Activated CD4-positive, alpha-beta T cell treated with anti-CD3 and anti-CD28 coated beads, Interleukin-2, amount 50 U/mL, for 16 hours (primary cell): ENCODE data around the gene GPR137.
"Not testable (repeated sequence)": the region's sequence is repeated elsewhere in the genome, so short reads cannot be mapped to it uniquely, and the experiment has no call there.

Source experiments
- DNase-seq: peaks from one replicate; pipeline ENCODE4 v3.0.0-alpha.2; 2020

GPR137 gene, protein sequence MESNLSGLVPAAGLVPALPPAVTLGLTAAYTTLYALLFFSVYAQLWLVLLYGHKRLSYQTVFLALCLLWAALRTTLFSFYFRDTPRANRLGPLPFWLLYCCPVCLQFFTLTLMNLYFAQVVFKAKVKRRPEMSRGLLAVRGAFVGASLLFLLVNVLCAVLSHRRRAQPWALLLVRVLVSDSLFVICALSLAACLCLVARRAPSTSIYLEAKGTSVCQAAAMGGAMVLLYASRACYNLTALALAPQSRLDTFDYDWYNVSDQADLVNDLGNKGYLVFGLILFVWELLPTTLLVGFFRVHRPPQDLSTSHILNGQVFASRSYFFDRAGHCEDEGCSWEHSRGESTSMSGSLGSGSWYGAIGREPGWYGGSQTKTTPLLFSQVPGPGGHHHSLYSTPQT

DNA sequence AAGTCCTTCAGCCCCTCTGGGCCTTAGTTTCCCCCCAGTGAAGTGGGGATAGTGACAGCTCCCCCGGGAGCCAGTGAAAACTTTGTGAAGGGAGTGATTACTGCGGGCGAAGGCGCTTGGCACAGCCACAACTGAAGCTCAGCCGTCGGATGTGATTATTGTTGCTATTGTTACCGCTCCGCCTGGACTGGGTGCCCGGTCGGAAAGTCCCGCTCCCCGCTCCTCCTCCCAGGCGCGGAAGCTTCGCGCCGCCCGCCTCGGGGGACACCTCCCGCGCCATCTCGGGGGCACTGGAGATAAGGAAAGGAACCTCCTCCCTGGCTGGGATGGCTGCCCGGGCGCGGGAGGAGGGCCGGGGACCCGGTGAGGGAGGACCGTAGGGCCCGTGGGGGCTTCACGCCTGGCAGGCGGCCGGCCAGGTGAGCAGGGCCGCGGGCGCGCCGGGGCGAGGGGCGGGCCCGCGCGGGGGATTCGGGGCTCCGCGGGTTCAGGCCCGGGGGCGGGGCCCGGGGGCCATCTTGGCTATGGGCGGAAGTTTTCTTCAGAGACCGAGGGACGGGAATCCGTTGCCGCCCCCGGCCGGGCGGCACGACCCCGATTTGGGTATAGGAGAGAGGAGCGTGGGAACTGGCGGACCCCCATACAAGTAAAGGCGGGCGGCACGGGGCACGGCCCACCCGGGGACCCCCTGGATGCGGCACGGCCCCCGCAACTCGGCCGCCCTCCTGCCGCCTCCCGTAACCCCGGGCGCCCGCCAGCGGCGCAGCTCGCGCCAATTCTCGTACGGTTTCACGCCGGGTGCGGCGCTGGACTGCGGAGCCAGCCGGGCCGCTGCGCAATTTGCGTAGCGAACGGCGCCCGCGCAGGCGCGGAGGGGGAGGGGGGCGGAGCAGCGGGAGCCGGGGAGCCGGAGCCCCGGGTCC lies at the start of gene GPR137:
Gene GPR137, plus strand, starts transcription at position 887 of the 923 bp plus-strand sequence. CDS start 677 bp downstream, outside the sequence.
- DNase-seq = peak; percentile 86

DNA sequence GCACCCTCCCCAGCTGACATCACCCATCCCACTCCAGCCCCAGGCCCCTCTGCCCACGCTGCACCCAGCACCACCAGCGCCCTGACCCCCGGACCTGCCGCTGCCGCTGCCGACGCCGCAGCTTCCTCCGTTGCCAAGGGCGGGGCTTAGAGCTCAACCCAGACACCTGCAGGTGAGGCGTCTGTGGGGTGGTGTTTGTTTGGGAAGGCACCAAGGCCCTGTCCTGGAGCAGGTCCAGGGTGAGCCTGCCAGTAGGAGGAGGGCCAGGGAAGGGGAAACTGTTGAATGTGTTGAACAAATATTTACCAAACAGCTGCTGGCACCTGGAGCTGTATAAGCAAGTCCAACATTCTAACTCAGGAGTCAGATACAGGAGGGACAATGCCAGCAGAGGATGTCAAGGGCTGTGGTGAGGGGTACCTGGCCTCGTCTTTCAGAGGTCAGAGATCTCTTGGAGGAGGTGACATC lies 48.1 kb upstream of the GPR137 start:
- no peak for DNase-seq

DNA sequence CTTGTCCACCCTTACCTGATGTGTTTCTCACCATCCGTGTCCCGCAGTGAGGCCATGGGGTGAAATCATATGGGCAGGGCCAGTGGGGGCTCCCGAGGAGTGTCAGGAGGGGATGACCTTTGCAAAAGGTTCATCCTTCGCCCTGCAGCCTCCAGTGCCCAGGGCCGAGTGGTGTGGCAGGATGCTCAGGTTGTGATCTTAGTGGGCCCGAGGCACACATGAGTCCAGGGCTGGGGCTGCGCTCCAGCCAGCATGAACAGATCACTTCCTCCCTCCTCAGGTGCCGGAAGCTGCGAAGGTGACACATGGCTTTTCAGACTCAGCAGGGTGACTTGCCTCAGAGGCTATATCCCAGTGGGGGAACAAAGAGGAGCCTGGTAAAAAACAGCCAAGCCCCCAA lies 47.6 kb upstream of the GPR137 start:
- no peak for DNase-seq

DNA sequence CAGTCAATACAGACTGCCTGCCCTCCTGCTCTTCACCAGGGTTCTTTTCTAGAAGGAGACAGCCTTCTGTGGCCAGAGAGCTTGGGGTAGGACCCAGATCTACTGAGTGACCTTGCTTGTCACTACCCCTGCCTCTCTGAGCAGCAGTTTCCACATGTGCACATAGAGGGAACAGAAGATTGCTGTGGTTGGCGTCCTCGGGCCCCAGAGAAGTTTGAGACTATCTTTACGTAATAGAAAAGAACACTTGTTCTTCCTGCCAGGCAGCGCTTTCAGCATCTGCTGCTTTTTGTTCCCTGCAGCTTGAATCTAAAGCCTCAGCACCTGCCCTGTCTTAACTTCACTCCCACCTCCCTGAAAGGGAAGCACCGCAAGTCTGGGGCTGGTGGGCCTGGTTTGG lies 46.6 kb upstream of the GPR137 start:
- DNase-seq = no peak

DNA sequence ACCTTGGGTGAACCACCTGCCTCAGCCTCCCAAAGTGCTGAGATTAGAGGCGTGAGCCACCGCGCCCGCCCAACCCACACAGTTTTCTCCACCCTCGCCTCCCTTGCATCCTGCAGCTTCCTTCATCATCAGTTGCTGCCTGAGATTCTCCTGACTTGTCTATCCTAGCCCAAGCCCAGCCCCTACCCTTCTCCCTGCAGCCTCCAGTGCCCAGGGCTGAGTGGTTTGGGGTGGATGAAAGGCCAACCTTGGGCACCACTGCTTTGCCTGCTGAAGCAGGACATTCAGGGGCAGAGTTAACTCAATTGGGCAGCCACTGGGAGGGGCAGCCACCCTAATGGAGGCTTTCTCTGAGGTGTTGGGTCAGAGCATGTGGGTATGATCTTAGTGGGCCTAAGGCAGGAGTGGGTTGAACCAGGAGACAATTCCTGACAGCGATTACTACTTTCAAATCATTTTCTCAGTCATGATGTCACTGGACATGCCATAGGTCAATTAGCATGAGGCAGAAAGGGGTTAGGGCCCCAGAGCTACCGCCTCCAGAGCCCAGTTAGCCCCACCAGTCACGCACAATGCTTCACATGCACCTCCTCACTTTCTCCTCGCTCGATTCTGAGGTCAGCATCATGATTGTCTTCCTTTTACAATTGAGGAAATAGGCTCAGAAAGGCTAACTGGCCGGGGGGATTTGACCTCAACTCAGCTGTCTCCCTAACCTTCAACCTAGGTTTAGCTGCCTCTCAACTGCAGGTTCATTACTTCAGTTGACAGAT lies 45.8 kb upstream of the GPR137 start:
- DNase-seq = no peak

DNA sequence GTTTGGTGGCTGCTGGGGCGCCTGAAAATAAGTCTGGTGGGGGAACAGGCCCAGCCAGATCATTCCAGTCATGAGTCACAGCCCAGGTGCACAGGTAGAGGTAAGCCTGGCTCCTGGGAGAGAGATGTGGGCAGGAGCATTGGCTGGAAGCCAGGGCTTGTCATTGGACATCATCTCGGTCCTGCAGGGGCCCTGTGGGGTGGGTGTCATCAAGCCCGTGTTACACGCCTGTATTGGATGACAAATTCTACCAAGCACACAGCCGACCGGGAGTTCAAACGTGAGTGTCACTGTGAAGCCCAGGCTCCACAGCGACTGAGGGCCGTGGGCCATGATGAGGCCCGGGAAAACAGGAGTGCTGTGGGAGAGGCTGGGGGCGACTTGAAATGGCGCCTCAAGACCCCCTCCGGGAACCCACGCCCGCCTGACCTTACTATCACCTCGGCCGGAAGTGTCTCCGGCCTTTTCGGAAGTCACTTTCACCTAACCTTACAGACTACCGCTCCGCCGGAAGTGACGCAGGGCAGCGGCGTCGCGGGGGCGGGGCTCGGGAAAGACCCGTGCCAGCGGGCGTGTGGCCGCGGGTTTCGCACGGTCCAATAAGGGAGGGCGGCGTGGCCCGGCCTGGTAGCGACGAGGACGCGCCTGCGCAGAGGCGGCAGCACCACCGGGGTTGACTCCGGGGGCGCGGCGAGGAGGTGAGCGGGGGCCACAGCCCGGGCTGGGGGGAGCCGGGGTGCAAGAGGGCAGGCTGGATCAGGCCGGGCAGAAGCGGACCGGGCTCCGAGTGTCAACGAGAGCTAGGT lies 45.0 kb upstream of the GPR137 start, which contains the start of gene FKBP2:
Gene FKBP2, plus strand, starts transcription at position 661 of the 806 bp plus-strand sequence. CDS start 1,293 bp downstream, outside the sequence.
- peak; percentile 98 for DNase-seq

DNA sequence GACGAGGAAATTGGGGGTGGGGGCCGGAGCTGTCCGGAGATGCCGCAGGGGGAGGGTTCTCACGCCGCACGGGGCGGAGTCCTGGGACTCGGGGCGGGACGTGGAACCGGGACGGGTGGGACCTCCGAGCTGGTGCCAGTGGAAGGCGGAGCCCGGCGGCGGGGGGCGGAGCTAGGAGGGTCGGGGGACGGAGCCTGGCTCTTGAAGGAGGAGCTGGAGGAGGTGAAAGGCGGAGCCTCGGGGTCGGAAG lies 44.5 kb upstream of the GPR137 start:
- DNase-seq = peak; percentile 100

DNA sequence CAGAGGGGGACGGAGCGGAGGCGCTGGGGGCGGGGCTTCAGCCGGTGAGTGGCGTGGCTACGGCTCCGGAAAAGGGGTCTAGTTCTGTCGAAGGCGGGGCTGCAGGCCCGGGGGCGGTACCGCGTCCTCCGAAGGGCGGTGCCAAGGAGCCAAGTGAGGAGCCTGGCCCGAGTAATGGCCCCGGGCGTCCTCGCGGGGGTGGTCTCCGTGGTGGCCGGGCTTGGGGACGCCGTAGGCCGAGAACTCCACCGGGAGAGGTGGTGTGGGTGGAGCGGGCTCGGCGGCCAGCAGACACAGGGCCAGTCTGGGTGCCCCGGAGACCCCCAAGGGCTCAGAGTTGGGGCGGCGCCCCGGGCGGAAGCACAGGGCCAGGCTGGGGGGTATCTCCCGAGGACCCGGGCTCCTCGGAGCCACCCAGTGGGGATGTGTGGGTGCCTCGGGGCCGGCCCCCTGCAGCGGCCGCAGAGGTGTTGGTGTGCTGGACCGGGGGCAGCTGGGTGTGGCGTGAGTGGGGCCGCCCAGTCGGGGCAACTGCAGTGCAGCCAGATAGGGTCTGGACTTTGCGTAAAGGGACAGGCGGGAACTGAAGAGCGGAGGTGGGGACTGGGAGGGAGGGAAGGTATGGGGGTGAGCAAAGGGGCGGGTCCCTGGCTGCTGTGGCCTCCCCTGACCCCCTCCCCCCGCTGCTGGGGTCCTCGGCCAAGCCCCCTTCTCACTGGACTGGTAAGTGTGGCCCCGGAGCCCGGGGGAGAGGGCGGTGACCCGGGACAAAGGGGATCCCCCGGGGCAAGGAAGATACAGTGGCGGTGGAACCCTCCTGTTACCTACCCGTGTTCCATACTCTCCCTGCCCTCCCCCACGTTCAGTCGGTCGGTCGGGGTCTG lies 43.9 kb upstream of the GPR137 start:
- peak; percentile 39 for DNase-seq

DNA sequence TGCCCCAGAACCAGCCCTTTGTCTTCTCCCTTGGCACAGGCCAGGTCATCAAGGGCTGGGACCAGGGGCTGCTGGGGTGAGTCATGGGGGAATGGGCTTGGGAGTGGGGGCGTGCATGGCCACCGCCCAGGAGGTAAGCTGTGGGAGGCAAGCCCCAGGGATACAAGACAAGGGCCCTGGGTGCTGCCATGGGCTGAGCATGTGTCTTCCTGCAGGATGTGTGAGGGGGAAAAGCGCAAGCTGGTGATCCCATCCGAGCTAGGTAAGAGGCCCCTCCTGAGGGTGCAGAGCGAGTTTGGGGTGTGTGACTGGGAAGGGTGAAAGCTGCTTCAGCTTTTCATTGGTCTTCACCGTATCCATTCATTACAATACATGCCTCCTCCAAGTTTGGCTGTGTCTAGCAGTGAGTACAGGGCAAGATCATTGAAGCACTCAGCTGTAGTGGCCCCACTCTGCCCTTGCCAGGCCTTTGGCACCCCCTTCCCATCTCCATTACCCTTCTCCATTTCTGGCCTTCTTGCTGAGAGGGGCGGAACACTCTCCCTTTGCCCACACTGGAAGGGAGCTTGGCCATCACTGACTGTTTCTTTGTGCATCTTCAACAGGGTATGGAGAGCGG lies 42.3 kb upstream of the GPR137 start:
- DNase-seq = no peak

DNA sequence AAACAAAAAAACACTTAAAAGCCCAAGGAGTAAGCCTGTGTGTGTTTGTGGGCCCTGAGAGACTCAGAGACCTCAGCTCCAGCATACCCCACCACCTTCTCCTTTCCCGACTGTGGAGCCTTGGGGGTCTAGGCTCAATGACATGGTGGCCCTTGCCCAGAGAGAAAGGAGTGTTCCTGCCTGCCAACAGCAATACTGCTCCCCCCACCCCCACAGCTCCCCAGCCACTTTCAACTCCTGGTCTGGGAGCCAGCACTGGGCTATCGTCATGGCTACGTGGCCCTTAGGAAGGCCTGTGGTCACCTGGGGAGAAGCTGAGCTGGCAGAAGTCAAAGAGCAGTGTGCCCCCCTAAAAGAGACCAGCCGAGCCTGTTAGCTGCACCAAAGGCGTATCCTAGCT lies 41.5 kb upstream of the GPR137 start:
- DNase-seq = no peak

DNA sequence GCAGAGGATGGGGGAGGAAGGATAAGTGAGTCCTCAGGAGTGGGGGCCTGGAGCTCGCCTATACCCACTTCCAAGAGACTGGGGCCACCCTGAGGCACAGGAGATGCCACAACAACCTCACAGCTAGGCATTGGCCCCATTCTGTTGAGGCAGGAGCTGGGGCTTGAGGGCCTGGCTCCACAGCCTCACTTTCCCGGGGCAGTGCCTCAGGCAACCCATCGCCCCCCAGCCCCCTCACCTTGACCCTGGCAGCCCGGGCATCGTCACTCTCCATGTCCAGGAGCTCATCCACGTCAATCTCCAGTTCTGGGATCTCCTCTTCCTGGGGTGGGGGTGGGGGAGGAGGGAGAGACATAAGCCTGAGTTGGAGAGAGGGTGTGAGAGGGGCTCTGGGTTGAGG lies 40.7 kb upstream of the GPR137 start:
- DNase-seq = no peak

DNA sequence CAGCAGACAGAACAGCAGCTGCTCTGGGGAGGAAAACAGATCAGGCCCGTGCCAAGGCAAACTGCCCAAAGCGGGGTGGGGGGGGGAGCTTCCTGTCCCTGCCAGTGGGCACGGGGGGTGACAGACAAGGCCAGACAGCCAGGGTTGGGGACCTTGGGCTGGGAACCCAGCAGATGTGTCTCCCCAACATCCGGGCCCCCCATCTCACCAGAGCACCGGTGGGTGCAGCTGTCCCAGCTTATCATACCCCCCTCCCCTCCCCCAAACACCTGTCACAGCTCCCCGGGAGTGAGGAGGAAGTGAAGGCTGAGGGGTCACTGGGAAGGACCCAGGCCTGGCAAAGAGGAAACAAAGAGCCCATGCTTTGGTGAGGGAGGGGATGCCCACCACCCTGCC lies 40.2 kb upstream of the GPR137 start:
- DNase-seq = no peak

DNA sequence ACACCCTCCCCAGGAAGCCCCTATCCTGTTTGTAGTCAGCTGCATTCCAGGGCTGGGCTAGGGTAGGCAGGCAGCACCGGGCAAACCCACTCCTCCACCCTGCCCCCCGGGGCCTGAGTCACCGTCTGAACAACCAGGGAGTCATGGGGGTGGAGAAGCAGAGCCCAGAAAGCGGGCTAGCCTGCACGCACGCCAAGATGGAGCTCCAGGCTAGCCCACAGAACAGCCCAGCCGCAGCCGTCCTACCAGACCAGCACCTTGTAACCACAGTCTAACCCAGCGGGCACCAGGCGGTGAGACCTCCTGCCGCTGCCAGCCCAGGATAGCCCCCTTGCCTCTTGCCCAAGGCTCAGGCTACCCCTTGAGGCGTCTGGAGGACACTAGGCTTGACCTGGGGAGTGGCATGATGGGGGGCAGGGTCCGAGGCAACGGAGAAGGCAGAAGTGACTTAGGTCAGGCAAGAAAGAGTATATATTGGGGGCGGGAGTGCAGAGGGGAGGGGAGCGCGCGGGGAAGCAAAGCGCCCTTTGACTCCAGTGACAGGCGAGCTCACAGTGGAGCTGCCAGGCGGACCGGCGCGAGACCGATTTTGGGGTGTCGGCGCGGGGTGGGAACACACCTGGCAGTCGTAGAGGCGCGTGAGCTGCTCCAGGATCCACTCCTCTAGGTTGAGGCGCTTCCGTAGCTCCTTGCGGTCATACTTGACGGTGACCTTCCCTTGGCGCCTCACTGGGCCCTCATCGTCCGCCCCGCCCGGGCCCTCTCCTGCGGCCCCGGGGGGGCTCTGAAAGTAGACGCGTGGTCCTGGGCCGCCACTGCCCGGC lies 39.6 kb upstream of the GPR137 start:
- peak; percentile 77 for DNase-seq

DNA sequence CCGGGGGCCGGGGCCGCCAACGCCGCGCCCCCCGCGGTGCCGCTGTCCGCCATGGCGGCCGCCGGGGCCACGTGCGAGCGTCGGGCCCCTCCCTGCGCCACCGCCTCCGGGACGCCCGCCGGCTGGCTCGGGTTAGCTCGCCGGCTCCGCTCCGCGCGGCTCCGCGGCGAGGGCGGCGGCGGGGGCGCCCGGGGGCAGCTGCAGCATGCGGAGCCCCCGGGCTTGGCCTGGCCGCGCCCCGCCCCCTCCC lies 39.1 kb upstream of the GPR137 start:
- not testable (repeated sequence) for DNase-seq

DNA sequence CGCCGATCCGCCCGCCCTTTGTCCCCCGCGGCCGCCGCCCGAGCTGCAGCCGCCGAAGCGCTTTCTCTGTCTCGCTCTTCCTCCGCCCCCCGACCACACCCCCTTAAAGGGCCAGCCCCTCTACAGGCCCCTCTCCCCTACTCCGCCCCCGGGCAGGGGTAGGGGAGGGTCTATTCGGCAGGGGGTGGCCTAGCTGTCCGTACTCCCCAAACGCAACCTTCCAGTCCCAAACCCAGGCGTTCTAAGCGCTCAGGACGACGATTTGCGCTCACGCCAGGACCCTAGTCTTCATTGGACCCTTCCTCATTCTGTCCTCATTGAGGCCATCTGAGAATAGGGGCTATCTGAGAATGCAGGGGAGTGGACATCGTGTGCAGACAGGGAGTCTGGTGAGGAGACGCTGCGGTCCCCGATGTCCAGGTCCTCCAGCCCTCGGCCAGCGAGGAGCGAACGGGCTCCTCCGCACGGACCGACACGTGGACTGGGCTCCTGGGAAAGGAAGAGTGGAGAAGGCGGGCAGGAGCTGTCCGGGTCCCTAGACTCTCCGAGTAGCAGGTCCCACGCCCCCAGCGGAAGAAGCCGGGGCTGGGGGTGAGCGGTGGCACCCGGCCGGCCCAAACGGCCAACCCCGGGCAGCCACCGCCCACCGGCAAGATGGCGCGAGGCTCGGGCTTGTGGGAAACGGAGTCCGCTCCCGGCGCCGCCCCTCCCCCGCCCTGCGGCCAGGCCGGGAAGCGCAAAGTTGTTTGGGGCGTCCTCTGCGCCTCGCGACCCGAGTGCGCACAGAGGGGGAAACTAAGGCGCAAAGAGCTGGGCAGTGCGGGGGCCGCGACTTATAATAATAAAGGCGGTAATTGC lies 38.5 kb upstream of the GPR137 start, which contains the start of gene PPP1R14B:
Gene PPP1R14B, minus strand, starts transcription at position 73 of the 858 bp plus-strand sequence. CDS start 270 bp downstream, outside the sequence.
- peak; percentile 90 for DNase-seq

DNA sequence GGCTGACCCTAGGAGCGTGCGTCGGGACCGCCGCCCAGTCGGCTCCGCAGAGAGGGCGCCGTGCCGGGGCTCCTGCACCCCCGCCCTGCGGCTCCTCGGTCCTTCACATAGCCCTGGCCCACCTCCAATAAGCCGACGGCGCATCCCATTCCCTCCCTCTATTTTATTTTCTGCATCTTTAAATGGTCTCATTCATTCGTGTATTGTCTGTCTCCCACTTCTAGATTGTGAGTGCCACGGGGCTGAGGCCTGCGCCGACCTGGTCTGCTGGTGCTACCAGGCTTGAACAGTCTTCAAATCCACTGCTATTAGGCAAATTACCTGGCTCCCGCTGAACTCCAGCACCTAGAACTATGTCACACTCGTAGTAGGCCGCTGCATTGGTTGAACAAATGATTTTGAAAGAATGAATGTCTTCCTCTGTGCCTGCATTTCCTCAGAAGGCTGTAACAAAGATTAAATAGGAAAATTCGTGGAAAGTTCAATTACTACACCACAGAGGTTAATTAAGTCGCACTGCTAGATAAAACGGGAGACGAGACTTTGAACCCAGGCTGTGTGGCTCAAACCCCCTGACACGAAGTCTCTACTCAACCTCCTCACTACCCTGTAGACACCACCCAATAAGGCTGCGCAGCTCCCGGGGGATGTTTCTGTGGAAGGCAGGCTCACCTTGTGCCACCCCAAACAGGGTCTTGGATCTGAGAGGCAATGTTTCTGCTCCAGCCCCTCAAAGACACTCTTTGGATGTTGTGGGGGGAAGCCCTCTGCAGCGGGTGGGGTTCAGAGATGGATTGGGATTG lies 37.7 kb upstream of the GPR137 start:
- no peak for DNase-seq

DNA sequence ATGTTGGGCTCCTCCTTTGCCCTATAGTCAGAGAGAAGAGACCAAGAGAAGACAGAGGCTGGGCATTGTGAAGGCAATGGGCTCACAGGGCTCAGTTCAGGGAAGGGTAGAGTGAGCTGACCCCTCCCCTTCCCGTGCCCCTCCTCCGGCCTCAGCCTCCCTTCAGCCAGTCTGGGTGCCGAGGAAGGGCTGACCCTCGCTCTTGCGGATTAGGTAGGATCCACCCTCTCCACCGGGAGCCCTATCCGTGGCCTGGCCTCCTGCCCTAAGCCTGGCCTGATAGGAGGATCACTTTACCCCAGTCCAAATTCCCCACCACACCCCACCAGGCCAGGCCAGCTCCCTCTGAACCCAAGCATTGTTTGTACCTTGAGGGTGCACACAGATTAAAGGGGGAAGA lies 37.1 kb upstream of the GPR137 start:
- DNase-seq = no peak

DNA sequence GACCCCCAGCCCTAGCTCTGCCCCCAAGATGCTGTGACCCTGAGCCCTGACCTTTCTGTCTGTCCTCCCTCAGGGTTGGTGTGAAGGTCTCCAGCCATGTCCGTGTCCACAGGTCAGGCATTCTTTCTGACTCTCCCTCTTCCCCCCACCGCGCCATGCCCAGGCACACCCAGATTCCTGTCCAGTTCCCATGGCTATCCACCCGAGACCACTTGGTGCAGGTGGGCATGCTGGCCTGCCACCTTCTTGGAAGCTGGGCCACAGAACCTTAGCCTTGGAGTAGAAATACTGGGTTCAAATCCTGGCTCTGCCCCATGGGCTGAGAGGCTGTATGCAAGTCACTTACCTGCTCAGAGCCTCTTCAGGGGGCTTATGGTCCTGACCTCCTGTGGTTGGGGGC lies 36.6 kb upstream of the GPR137 start:
- no peak for DNase-seq
